ENCODE measurements around the gene SHKBP1. TPM values are rescaled to one million over a fixed set of nuclear protein-coding genes. Genes with fewer than 3 reads are reported as not detected.

Gene SHKBP1
- total and polyA plus RNA-seq, 3 experiments from 2014 or later, result 103 to 159 (median 104) TPM

- H3K27ac Mint-ChIP-seq, result peak overlapping the region in 6 of 8 donors; percentile 7 to 93 (median 51)
- Histone ChIP-seq H3K27ac (ENCODE audit: low read depth, low read length) (peak overlapping the region; percentile 24), H3K4me1 (ENCODE audit: insufficient read depth, low read length) (peaks cover 64% of the 10 kb centered on the region), H3K9me3 (ENCODE audit: low read length) (no peaks in the 10 kb centered on the region), H3K4me3 (ENCODE audit: low read length) (no peak overlapping the region), H3K36me3 (ENCODE audit: insufficient read depth, low read length) (no peaks in the 10 kb centered on the region), H3K27me3 (ENCODE audit: insufficient read depth, low read length, poor library complexity, severe bottlenecking) (peaks cover 42% of the 10 kb centered on the region)
- POLR2A ChIA-PET, result interaction anchor here (0.5 to 1.5 kb wide), 2 partner anchors 10 to 1751 kb away, joined by 3 to 7 read pairs; no protein-coding TSS in a partner anchor
- H3K9me3 Mint-ChIP-seq, result no peaks in the 10 kb centered on the region
- peak overlapping the region in 5 of 7 donors; percentile 64 to 80 (median 67) for H3K4me3 Mint-ChIP-seq
- CTCF ChIA-PET, result interaction anchor here (0.8 to 10.1 kb wide), 10 partner anchors 10 to 295 kb away, joined by 3 to 98 read pairs (median 5); partner anchors contain the start of gene BLVRB
- H3K4me1 Mint-ChIP-seq, result peaks cover 49 to 69% (median 56%) of the 10 kb centered on the region in 3 donors
- no peaks in the 10 kb centered on the region for H3K36me3 Mint-ChIP-seq
- peak in 1 of 5 donors; percentile 50 for DNase-seq
- H3K27me3 Mint-ChIP-seq, result peaks cover 39 to 40% of the 10 kb centered on the region in 2 donors
Observed at GRCh38 chr19:40599902-40600569, 23.4 kb downstream of the SHKBP1 start.

GRCh38 chr19:40600570-40601133 lies 24.0 kb downstream of the SHKBP1 start:
- POLR2A ChIA-PET, result interaction anchor here (0.5 to 1.5 kb wide), 2 partner anchors 9 to 1751 kb away, joined by 3 to 7 read pairs; no protein-coding TSS in a partner anchor
- peak overlapping the region; percentile 53 to 90 (median 67) for H3K4me3 Mint-ChIP-seq
- H3K27me3 ChIP-seq (ENCODE audit: insufficient read depth, low read length, poor library complexity, severe bottlenecking), result peaks cover 42% of the 10 kb centered on the region
- peaks cover 39 to 40% of the 10 kb centered on the region in 2 donors for H3K27me3 Mint-ChIP-seq
- peaks cover 0 to 1% (median 0%) of the 10 kb centered on the region in 3 donors for H3K36me3 Mint-ChIP-seq
- no peaks in the 10 kb centered on the region for H3K9me3 ChIP-seq (ENCODE audit: low read length)
- DNase-seq, result peak in 1 of 5 donors; percentile 46
- H3K9me3 Mint-ChIP-seq, result no peaks in the 10 kb centered on the region
- CTCF ChIA-PET, result interaction anchor here (1.1 to 10.1 kb wide), 8 partner anchors 9 to 296 kb away, joined by 3 to 98 read pairs (median 6); no protein-coding TSS in a partner anchor
- peaks cover 67% of the 10 kb centered on the region for H3K4me1 ChIP-seq (ENCODE audit: insufficient read depth, low read length)
- no peaks in the 10 kb centered on the region for H3K36me3 ChIP-seq (ENCODE audit: insufficient read depth, low read length)
- H3K27ac ChIP-seq (ENCODE audit: low read depth, low read length), result no peak overlapping the region
- H3K27ac Mint-ChIP-seq, result peak overlapping the region in 3 of 8 donors; percentile 51 to 93 (median 68)
- peaks cover 52 to 75% (median 61%) of the 10 kb centered on the region in 3 donors for H3K4me1 Mint-ChIP-seq
- H3K4me3 ChIP-seq (ENCODE audit: low read length), result peak overlapping the region; percentile 32

- ChIA-PET POLR2A (no interaction called here), CTCF (interaction anchor here (1.2 to 10.1 kb wide), 8 partner anchors 9 to 296 kb away, joined by 3 to 98 read pairs (median 6); no protein-coding TSS in a partner anchor)
- Mint-ChIP-seq H3K27ac (peak within 1 kb of the TSS in 4 of 8 donors; percentile 24 to 93 (median 60)), H3K27me3 (peaks cover 34 to 36% of the 10 kb centered on the region in 2 donors), H3K4me3 (peak within 1 kb of the TSS; percentile 53 to 90 (median 71)), H3K36me3 (peaks cover 0 to 3% (median 0%) of the 10 kb centered on the region in 3 donors), H3K9me3 (no peaks in the 10 kb centered on the region), H3K4me1 (peaks cover 56 to 82% (median 67%) of the 10 kb centered on the region in 3 donors)
- Histone ChIP-seq H3K36me3 (ENCODE audit: insufficient read depth, low read length) (no peaks in the 10 kb centered on the region), H3K9me3 (ENCODE audit: low read length) (no peaks in the 10 kb centered on the region), H3K4me3 (ENCODE audit: low read length) (peak within 1 kb of the TSS; percentile 32), H3K4me1 (ENCODE audit: insufficient read depth, low read length) (peaks cover 72% of the 10 kb centered on the region), H3K27ac (ENCODE audit: low read depth, low read length) (peak within 1 kb of the TSS; percentile 28), H3K27me3 (ENCODE audit: insufficient read depth, low read length, poor library complexity, severe bottlenecking) (peaks cover 42% of the 10 kb centered on the region)
- DNase-seq, result peak in 3 of 5 donors; percentile 19 to 68 (median 44)
Observed at GRCh38 chr19:40601134-40601974, 24.7 kb downstream of the SHKBP1 start, which contains the start of gene LTBP4. LTBP4 (plus strand) TSS chr19:40601369; CDS start chr19:40601388, 19 bp downstream.

GRCh38 chr19:40603071-40603388 lies 26.4 kb downstream of the SHKBP1 start:
- peaks cover 33% of the 10 kb centered on the region for H3K27me3 ChIP-seq (ENCODE audit: insufficient read depth, low read length, poor library complexity, severe bottlenecking)
- H3K36me3 Mint-ChIP-seq, result peaks cover 0 to 3% (median 0%) of the 10 kb centered on the region in 3 donors
- no peaks in the 10 kb centered on the region for H3K9me3 ChIP-seq (ENCODE audit: low read length)
- peaks cover 55 to 92% (median 67%) of the 10 kb centered on the region in 3 donors for H3K4me1 Mint-ChIP-seq
- ChIA-PET CTCF (interaction anchor here (0.8 to 10.1 kb wide), 11 partner anchors 9 to 298 kb away, joined by 3 to 98 read pairs (median 4); no protein-coding TSS in a partner anchor), POLR2A (interaction anchor here (0.5 to 3.0 kb wide), 5 partner anchors 12 to 661 kb away, joined by 3 to 26 read pairs (median 3); partner anchors contain the start of gene HNRNPUL1)
- peak overlapping the region; percentile 73 for H3K27ac ChIP-seq (ENCODE audit: low read depth, low read length)
- no peaks in the 10 kb centered on the region for H3K36me3 ChIP-seq (ENCODE audit: insufficient read depth, low read length)
- peak overlapping the region; percentile 15 to 95 (median 67) for H3K4me3 Mint-ChIP-seq
- DNase-seq, result no peak
- H3K27ac Mint-ChIP-seq, result peak overlapping the region in 4 of 8 donors; percentile 50 to 95 (median 82)
- peaks cover 29 to 30% of the 10 kb centered on the region in 2 donors for H3K27me3 Mint-ChIP-seq
- no peaks in the 10 kb centered on the region for H3K9me3 Mint-ChIP-seq
- peak overlapping the region; percentile 37 for H3K4me3 ChIP-seq (ENCODE audit: low read length)
- peaks cover 74% of the 10 kb centered on the region for H3K4me1 ChIP-seq (ENCODE audit: insufficient read depth, low read length)

- peaks cover 0 to 3% (median 0%) of the 10 kb centered on the region in 3 donors for H3K36me3 Mint-ChIP-seq
- peaks cover 54 to 90% (median 66%) of the 10 kb centered on the region in 3 donors for H3K4me1 Mint-ChIP-seq
- Histone ChIP-seq H3K36me3 (ENCODE audit: insufficient read depth, low read length) (no peaks in the 10 kb centered on the region), H3K4me3 (ENCODE audit: low read length) (peak overlapping the region; percentile 80), H3K9me3 (ENCODE audit: low read length) (no peaks in the 10 kb centered on the region), H3K27ac (ENCODE audit: low read depth, low read length) (peak overlapping the region; percentile 73), H3K27me3 (ENCODE audit: insufficient read depth, low read length, poor library complexity, severe bottlenecking) (peaks cover 28% of the 10 kb centered on the region), H3K4me1 (ENCODE audit: insufficient read depth, low read length) (peaks cover 74% of the 10 kb centered on the region)
- ChIA-PET CTCF (interaction anchor here (0.8 to 10.1 kb wide), 16 partner anchors 10 to 298 kb away, joined by 3 to 98 read pairs (median 4); partner anchors contain the start of genes BLVRB, RAB4B and SERTAD1), POLR2A (interaction anchor here (0.6 to 3.0 kb wide), 6 partner anchors 11 to 660 kb away, joined by 3 to 26 read pairs (median 4); partner anchors contain the start of genes HNRNPUL1, SERTAD1 and SERTAD3)
- peak overlapping the region; percentile 87 to 95 (median 88) for H3K4me3 Mint-ChIP-seq
- no peaks in the 10 kb centered on the region for H3K9me3 Mint-ChIP-seq
- H3K27ac Mint-ChIP-seq, result peak overlapping the region; percentile 63 to 99 (median 95)
- peak; percentile 90 to 97 (median 97) for DNase-seq
- peaks cover 26 to 27% of the 10 kb centered on the region in 2 donors for H3K27me3 Mint-ChIP-seq
Observed at GRCh38 chr19:40603389-40604170, 26.9 kb downstream of the SHKBP1 start.

- ChIA-PET POLR2A (interaction anchor here (1.0 to 3.0 kb wide), 4 partner anchors 11 to 178 kb away, joined by 4 to 26 read pairs (median 6); partner anchors contain the start of genes SERTAD1 and SERTAD3), CTCF (interaction anchor here (0.9 to 10.1 kb wide), 9 partner anchors 9 to 239 kb away, joined by 3 to 98 read pairs (median 4); partner anchors contain the start of genes BLVRB, RAB4B and SERTAD1)
- Mint-ChIP-seq H3K27ac (peak overlapping the region; percentile 63 to 99 (median 96)), H3K9me3 (no peaks in the 10 kb centered on the region), H3K4me3 (peak overlapping the region; percentile 87 to 95 (median 88)), H3K4me1 (peaks cover 54 to 90% (median 66%) of the 10 kb centered on the region in 3 donors), H3K36me3 (peaks cover 0 to 3% (median 0%) of the 10 kb centered on the region in 3 donors), H3K27me3 (peaks cover 20% of the 10 kb centered on the region in 2 donors)
- H3K9me3 ChIP-seq (ENCODE audit: low read length), result no peaks in the 10 kb centered on the region
- H3K36me3 ChIP-seq (ENCODE audit: insufficient read depth, low read length), result no peaks in the 10 kb centered on the region
- peaks cover 74% of the 10 kb centered on the region for H3K4me1 ChIP-seq (ENCODE audit: insufficient read depth, low read length)
- H3K27me3 ChIP-seq (ENCODE audit: insufficient read depth, low read length, poor library complexity, severe bottlenecking), result peaks cover 22% of the 10 kb centered on the region
- H3K27ac ChIP-seq (ENCODE audit: low read depth, low read length), result no peak overlapping the region
- H3K4me3 ChIP-seq (ENCODE audit: low read length), result peak overlapping the region; percentile 80
- DNase-seq, result no peak
Observed at GRCh38 chr19:40604171-40604646, 27.5 kb downstream of the SHKBP1 start.
